ENCODE results near the gene TBC1D2. TPM values are rescaled to one million over a fixed set of nuclear protein-coding genes. Genes with fewer than 3 reads are reported as not detected.
A peak's percentile ranks its signal among the peaks of the same experiment; 100 is the strongest.

TBC1D2 gene
- total RNA-seq, 2 donors from 2014 or later, result 26.0 to 28.3 TPM

DNA sequence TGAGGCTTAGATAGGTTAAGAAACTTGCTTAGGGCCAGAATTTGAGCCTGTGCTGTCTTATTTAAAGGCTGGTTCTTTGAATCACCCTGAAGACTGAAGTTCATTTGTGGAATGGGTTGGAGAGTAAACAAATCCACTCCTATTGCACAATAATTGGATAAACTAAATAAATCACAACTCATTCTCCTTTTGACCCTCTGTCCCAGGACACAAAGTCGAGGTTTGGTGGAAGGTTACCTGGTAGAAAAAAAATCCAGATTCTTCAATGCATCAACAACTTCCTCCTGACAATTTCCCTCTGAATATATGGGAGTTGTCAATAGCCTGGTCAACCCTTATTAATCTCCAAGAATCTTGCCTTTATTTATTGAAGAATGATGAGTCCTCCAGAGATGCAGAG, 28.9 kb downstream of the TBC1D2 start:
- intact Hi-C loops (cut with DNase I, micrococcal nuclease), result no loop called here
- DNase-seq (no peak), ATAC-seq (peak; percentile 50)

GRCh38 chr9:98225015-98225442, 30.4 kb downstream of the TBC1D2 start:
- ATAC-seq (peak; percentile 75), DNase-seq (peak; percentile 66 to 68)
- intact Hi-C loops (cut with DNase I, micrococcal nuclease), result no loop called here

DNA sequence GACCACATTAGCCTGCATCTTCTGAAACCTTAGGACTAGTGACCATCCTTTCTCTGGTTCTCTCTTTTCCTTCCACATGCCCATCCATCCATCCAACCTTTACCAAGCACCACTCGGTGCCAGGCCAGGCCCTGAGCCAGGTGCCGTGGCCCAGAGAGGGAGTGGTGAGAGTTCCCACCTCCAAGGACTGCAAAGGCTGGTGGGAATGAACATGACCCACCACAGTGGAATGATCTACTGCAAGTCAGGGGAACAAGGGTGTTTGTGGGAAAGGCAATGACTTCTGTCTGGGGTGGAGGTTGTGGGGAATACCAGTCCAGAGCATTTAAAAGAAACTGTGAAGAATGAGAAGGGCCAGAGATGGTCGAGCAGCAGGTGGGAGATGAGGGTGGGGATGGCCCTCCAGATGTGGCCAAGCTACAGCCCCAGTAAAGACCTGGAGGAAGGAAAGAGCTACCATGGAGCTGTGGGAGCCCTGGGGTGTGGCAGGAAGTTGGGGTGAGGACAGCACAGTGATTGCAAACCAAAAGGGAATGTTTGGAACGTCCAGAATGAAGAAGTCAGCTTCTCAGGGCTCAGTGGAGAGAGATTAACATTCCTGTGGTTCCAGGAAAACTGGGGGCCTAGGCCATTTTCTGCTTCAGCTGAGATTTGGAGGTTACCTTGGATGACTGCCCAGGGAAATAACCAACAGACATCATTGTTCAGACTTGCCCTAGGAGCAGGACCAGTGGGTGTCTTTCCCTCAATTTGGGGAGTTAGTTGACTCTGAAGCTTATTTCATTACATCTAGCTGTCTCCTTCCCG, 32.4 kb downstream of the TBC1D2 start:
- ATAC-seq (no peak), DNase-seq (no peak)
- intact Hi-C loops (cut with DNase I, micrococcal nuclease), result no loop called here

GRCh38 chr9:98220911-98221310, 34.5 kb downstream of the TBC1D2 start:
- no peak for ATAC-seq
- intact Hi-C loops (cut with DNase I, micrococcal nuclease), result no loop called here
- no peak for DNase-seq

GRCh38 chr9:98219794-98220370, 35.6 kb downstream of the TBC1D2 start:
- DNase-seq (no peak), ATAC-seq (no peak)
- intact Hi-C loops (cut with DNase I, micrococcal nuclease), result no loop called here

DNA sequence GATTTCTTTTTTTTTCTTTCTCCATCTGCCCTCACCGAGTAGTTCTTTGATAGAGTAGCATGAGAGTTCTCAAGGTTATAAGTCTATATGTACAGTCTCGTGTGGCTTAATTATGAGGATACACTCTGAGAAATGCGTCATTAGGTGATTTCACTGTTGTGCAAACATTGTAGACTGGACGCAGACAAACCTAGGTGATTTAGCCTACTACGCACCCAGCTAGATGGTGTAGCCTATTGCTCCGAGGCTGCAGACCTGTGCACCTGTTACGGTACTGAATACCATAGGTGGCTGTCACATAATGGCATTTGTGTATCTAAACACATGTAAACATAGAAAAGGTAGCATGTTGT, 36.1 kb downstream of the TBC1D2 start:
- DNase-seq, result no peak
- intact Hi-C loops (cut with DNase I, micrococcal nuclease), result no loop called here

GRCh38 chr9:98218562-98219363, 36.7 kb downstream of the TBC1D2 start:
- ATAC-seq, result no peak

More for the DNA sequence above, 36.1 kb downstream of the TBC1D2 start:
- ATAC-seq, result no peak

GRCh38 chr9:98217255-98217654, 38.2 kb downstream of the TBC1D2 start:
- no peak for DNase-seq
- intact Hi-C loops (cut with DNase I, micrococcal nuclease), result no loop called here
- ATAC-seq, result no peak

More at GRCh38 chr9:98218562-98219363, 36.7 kb downstream of the TBC1D2 start:
- DNase-seq, result no peak
- intact Hi-C loops (cut with DNase I, micrococcal nuclease), result no loop called here

- no peak for DNase-seq
- intact Hi-C loops (cut with DNase I, micrococcal nuclease), result no loop called here
- ATAC-seq, result no peak
These were observed 39.1 kb downstream of the TBC1D2 start for GRCh38 chr9:98216391-98216790.

DNA sequence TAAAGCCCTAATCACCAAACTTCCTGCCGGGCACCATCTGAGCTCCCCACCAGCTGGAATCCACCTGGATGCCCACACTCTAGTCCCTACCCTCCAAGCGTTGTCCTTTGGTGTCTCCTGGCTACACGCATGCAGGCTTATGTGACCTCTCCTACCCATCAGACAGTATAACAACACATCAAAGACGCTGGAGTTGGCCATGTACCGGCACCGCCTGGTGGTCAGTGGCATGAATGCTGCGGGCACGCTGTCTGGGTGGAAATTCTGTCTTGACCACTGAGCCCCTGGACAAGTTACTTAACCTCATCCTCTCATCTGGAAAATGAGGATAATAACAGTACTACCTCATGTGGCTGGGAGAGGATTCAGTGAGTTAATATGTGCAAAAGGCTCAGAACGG, 39.6 kb downstream of the TBC1D2 start:
- intact Hi-C loops (cut with DNase I, micrococcal nuclease), result no loop called here
- ATAC-seq, result peak; percentile 63
- peak in 1 of 2 donors; percentile 37 for DNase-seq

DNA sequence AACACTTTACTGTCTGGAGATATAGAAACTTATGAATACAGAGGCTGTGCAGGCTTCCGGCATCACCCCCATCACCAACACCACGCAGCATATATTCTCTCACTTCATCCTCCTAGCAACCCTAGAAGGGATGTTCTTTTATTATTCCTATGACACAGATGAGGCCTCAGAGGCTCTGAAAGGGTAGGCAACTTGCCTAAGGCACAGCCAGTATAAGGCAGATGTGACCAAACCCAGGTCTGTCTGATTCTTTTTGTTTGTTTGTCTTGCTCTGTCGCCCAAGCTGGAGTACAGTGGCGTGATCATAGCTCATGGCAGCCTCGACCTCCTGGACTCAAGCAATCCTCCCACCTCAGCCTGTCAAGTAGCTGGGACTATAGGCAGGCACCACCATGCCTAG, 40.2 kb downstream of the TBC1D2 start:
- intact Hi-C loops (cut with DNase I, micrococcal nuclease), result no loop called here
- ATAC-seq, result no peak
- no peak for DNase-seq

GRCh38 chr9:98214811-98215210, 40.6 kb downstream of the TBC1D2 start:
- intact Hi-C loops (cut with DNase I, micrococcal nuclease), result no loop called here
- ATAC-seq (no peak), DNase-seq (no peak)

- DNase-seq (peak in 1 of 2 donors; percentile 34), ATAC-seq (peak; percentile 85)
- intact Hi-C loops (cut with DNase I, micrococcal nuclease), result no loop called here
These were observed 44.2 kb downstream of the TBC1D2 start for GRCh38 chr9:98211260-98211659.

DNA sequence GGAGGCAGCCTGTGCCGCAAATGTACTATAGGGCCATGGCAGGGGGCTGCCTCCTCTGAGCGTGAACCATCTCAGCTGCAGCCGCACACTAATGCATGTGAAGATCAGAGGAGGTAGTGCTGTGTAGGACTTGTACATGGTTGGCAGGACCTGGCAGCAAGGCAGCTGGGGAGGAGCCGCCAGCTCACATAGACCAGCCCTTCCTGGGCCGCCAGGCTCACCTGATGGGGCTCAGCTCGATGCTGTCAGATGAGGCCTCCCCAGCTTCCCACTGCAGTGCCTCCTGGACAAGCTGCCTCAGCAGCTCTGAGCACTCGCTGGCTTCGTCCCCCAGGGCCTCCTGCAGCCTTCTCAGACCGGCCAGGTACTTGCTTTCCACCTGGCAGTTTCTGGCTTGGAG, 45.0 kb downstream of the TBC1D2 start:
- intact Hi-C loops (cut with DNase I, micrococcal nuclease), result no loop called here
- ATAC-seq, result no peak
- DNase-seq, result no peak

DNA sequence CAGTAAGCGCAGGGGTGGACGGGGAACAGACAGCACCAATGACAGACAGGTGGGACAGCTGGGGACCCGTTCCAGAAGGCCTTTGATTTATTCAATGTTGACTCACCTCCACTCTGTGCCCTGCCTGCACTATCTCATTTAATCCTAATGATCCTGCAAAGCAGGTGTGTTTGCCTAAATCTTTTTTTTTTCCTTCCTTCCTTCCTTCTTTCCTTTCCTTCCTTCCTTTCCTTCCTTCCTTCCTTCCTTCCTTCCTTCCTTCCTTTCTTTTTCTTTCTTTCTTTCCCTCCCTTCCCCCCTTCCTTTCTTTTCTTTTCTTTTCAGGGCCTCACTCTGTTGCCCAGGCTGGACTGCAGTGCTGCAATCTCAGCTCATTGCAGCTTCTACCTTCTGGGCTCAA, 45.9 kb downstream of the TBC1D2 start:
- intact Hi-C loops (cut with DNase I, micrococcal nuclease), result loop anchor here in 1 of 2 donors (10.0 kb wide), 1 partner anchor 45 kb away; the partner anchor contains the start of gene TBC1D2
- DNase-seq (no peak), ATAC-seq (no peak)

GRCh38 chr9:98208635-98209034, 46.8 kb downstream of the TBC1D2 start:
- intact Hi-C loops (cut with DNase I, micrococcal nuclease), result loop anchor here in 1 of 2 donors (10.0 kb wide), 1 partner anchor 46 kb away; the partner anchor contains the start of gene TBC1D2
- DNase-seq (no peak), ATAC-seq (no peak)

DNA sequence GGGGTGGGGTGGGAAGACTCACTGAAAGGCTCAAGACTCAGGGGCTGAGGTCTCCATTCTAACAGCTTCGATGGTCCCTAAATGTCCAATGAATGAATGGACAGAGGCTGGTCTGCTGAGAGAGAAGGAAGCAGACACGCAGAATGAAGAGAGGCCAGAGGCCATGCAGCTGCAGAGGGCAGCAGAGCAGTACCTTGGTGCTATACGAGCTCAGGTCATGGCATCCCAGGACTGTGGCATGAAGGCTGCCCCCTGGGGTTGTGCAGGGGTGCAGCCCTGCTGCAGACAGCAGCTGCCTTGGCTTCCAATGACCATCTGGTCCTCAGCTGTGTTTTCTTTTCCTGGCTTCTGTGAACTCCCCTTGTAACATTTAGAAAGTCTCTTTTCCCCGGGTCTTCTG, 47.8 kb downstream of the TBC1D2 start:
- no peak for ATAC-seq
- intact Hi-C loops (cut with DNase I, micrococcal nuclease), result loop anchor here in 1 of 2 donors (10.0 kb wide), 1 partner anchor 47 kb away; the partner anchor contains the start of gene TBC1D2

GRCh38 chr9:98206754-98207153, 48.7 kb downstream of the TBC1D2 start:
- DNase-seq (no peak), ATAC-seq (no peak)
- intact Hi-C loops (cut with DNase I, micrococcal nuclease), result loop anchor here in 1 of 2 donors (10.0 kb wide), 1 partner anchor 48 kb away; the partner anchor contains the start of gene TBC1D2

More for the DNA sequence above, 47.8 kb downstream of the TBC1D2 start:
- DNase-seq, result no peak

- intact Hi-C loops (cut with DNase I, micrococcal nuclease), result loop anchor here (2.0 to 10.0 kb wide), 2 partner anchors 50 to 58 kb away; partner anchors contain the start of gene TBC1D2 (in 1 of the 2)
- ATAC-seq, result no peak
- no peak for DNase-seq
These were observed 50.8 kb downstream of the TBC1D2 start for GRCh38 chr9:98204692-98205091.

Measured in left colon (tissue), 2 donors.